Neural progenitor cell (in vitro differentiated cells): ENCODE results near the gene STARD8.

Experiments
- EZH2 ChIP-seq: fragments of 200-600 bp; sonication (generic); IDR thresholded peaks from 2 replicates; pipeline ENCODE4 v1.6.1; 2017; ENCODE audit warnings: antibody characterized with exemption, mild to moderate bottlenecking, moderate library complexity
- TF ChIP-seq, protein P1 (sequence below): fragments of 200-600 bp; sonication (generic); IDR thresholded peaks from 2 replicates; pipeline ENCODE4 v1.5.1; 2017; ENCODE audit warnings: antibody characterized with exemption, mild to moderate bottlenecking

DNA sequence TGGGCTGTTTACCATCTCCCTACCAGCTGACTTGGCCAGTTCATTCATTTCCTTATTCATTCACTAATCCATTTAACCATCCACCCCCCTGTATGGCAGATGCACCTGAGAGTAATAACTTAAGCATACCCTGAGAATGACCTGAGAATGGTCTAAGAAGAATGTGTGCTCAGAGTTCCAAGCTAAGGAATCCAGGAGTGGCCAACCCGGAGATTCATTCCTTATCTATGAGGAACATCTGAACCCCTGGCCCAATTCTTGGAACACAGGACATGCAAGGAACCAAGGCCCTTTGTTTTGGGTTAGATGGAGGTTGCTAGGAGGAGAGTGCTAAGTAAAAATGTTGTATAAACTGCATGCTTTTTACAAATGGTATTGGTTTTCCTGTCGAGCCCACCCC lies 13.5 kb upstream of the STARD8 start:
- TF ChIP-seq, protein P1, sequence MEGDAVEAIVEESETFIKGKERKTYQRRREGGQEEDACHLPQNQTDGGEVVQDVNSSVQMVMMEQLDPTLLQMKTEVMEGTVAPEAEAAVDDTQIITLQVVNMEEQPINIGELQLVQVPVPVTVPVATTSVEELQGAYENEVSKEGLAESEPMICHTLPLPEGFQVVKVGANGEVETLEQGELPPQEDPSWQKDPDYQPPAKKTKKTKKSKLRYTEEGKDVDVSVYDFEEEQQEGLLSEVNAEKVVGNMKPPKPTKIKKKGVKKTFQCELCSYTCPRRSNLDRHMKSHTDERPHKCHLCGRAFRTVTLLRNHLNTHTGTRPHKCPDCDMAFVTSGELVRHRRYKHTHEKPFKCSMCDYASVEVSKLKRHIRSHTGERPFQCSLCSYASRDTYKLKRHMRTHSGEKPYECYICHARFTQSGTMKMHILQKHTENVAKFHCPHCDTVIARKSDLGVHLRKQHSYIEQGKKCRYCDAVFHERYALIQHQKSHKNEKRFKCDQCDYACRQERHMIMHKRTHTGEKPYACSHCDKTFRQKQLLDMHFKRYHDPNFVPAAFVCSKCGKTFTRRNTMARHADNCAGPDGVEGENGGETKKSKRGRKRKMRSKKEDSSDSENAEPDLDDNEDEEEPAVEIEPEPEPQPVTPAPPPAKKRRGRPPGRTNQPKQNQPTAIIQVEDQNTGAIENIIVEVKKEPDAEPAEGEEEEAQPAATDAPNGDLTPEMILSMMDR = no peak
- no peak for TF ChIP-seq EZH2
